ENCODE results near the gene CCL16.
"Not testable (repeated sequence)": the region's sequence is repeated elsewhere in the genome, so short reads cannot be mapped to it uniquely, and the experiment has no call there.

- TF ChIP-seq POLR2A (IDR thresholded peaks at IDR 0.05; ENCODE audit: low read depth, low read length); TAF1 (IDR thresholded peaks at IDR 0.05; ENCODE audit: borderline replicate concordance, low read depth, low read length); POLR2AphosphoS5 (IDR thresholded peaks at IDR 0.05; ENCODE audit: low read depth, low read length): not testable (repeated sequence)
These were observed 14.0 kb upstream of the CCL16 start for GRCh38 chr17:35995346-35995745.

All from GM12892 (cell line).